ENCODE data around the gene LRRC72.
"Not testable (repeated sequence)": the region's sequence is repeated elsewhere in the genome, so short reads cannot be mapped to it uniquely, and the experiment has no call there.

The LRRC72 gene

GRCh38 chr7:16506422-16506821 is 20.2 kb upstream of the LRRC72 start:
- WGBS, 2 donors (ENCODE audit: extremely low coverage in 2 of 2, insufficient read length in 2 of 2, insufficient replicate concordance in 1 of 2) = no CpG with 5 or more reads among the region's 5 CpGs
- H3K4me2 ChIP-seq (ENCODE audit: insufficient read depth, low read length, poor library complexity, severe bottlenecking); H4K8ac ChIP-seq (ENCODE audit: low read depth, low read length); H3K9ac ChIP-seq (ENCODE audit: low read depth, low read length, poor library complexity); H2BK120ac ChIP-seq (ENCODE audit: low read depth, low read length); H2BK5ac ChIP-seq (ENCODE audit: low read length); H3K4me3 ChIP-seq (ENCODE audit: low read length in 2 of 2); H2BK15ac ChIP-seq (ENCODE audit: low read length); H3K36me3 ChIP-seq (replicated peaks in 1 of 2; ENCODE audit: control insufficient read depth in 2 of 2, insufficient read depth in 2 of 2, low read length in 2 of 2); H3K27ac ChIP-seq (replicated peaks; ENCODE audit: low read length); H3K14ac ChIP-seq (ENCODE audit: low read length); H3K27me3 ChIP-seq (ENCODE audit: control insufficient read depth in 3 of 3, insufficient read depth in 3 of 3, low read depth in 1 of 3, low read length in 3 of 3); H2BK12ac ChIP-seq (ENCODE audit: low read length); H3K79me1 ChIP-seq (ENCODE audit: low read depth, low read length); H3K4ac ChIP-seq (ENCODE audit: low read length); DNase-seq (ENCODE audit: low spot score); H4K91ac ChIP-seq (ENCODE audit: low read depth, low read length, poor library complexity); H3K4me1 ChIP-seq (ENCODE audit: control insufficient read depth in 2 of 2, insufficient read depth in 1 of 2, low read depth in 1 of 2, low read length in 2 of 2); H3K9me3 ChIP-seq (replicated peaks in 1 of 2; ENCODE audit: control insufficient read depth in 2 of 2, insufficient read depth in 1 of 2, low read depth in 1 of 2, low read length in 2 of 2); H2AK5ac ChIP-seq (ENCODE audit: low read depth, low read length); H3K23ac ChIP-seq (ENCODE audit: low read depth, low read length, poor library complexity); H2AFZ ChIP-seq (ENCODE audit: low read length): not testable (repeated sequence)
- peak overlapping the region; percentile 2 for H3K18ac ChIP-seq (ENCODE audit: low read length)

- H4K91ac ChIP-seq (ENCODE audit: low read depth, low read length, poor library complexity) = no peak overlapping the region
- no peaks in the 10 kb centered on the region for H3K79me1 ChIP-seq (ENCODE audit: low read depth, low read length)
- H3K27ac ChIP-seq (replicated peaks; ENCODE audit: low read length) = no peak overlapping the region
- no peak overlapping the region for H3K4ac ChIP-seq (ENCODE audit: low read length)
- no peak overlapping the region for H2BK15ac ChIP-seq (ENCODE audit: low read length)
- H2BK12ac ChIP-seq (ENCODE audit: low read length) = no peak overlapping the region
- no peak overlapping the region for H2AK5ac ChIP-seq (ENCODE audit: low read depth, low read length)
- no peak overlapping the region for H3K18ac ChIP-seq (ENCODE audit: low read length)
- H3K4me1 ChIP-seq (ENCODE audit: control insufficient read depth in 2 of 2, insufficient read depth in 1 of 2, low read depth in 1 of 2, low read length in 2 of 2) = no peaks in the 10 kb centered on the region
- H2BK120ac ChIP-seq (ENCODE audit: low read depth, low read length) = no peak overlapping the region
- no peaks in the 10 kb centered on the region for H3K9me3 ChIP-seq (replicated peaks in 1 of 2; ENCODE audit: control insufficient read depth in 2 of 2, insufficient read depth in 1 of 2, low read depth in 1 of 2, low read length in 2 of 2)
- H2BK5ac ChIP-seq (ENCODE audit: low read length) = no peak overlapping the region
- no peak overlapping the region for H4K8ac ChIP-seq (ENCODE audit: low read depth, low read length)
- no peak for DNase-seq (ENCODE audit: low spot score)
- no peak overlapping the region for H3K4me2 ChIP-seq (ENCODE audit: insufficient read depth, low read length, poor library complexity, severe bottlenecking)
- peak overlapping the region; percentile 70 for H2AFZ ChIP-seq (ENCODE audit: low read length)
- H3K23ac ChIP-seq (ENCODE audit: low read depth, low read length, poor library complexity) = no peak overlapping the region
- no peak overlapping the region for H3K4me3 ChIP-seq (ENCODE audit: low read length in 2 of 2)
- H3K14ac ChIP-seq (ENCODE audit: low read length) = no peak overlapping the region
- H3K36me3 ChIP-seq (replicated peaks in 1 of 2; ENCODE audit: control insufficient read depth in 2 of 2, insufficient read depth in 2 of 2, low read length in 2 of 2) = no peaks in the 10 kb centered on the region
- no peak overlapping the region for H3K9ac ChIP-seq (ENCODE audit: low read depth, low read length, poor library complexity)
- H3K27me3 ChIP-seq (ENCODE audit: control insufficient read depth in 3 of 3, insufficient read depth in 3 of 3, low read depth in 1 of 3, low read length in 3 of 3) = no peaks in the 10 kb centered on the region
These were observed 16.8 kb upstream of the LRRC72 start for GRCh38 chr7:16509829-16510228.

- H2AFZ ChIP-seq (ENCODE audit: low read length) = no peak overlapping the region
- no peak overlapping the region for H3K23ac ChIP-seq (ENCODE audit: low read depth, low read length, poor library complexity)
- H3K79me1 ChIP-seq (ENCODE audit: low read depth, low read length) = no peaks in the 10 kb centered on the region
- no peak overlapping the region for H2AK5ac ChIP-seq (ENCODE audit: low read depth, low read length)
- no peak overlapping the region for H3K14ac ChIP-seq (ENCODE audit: low read length)
- no peaks in the 10 kb centered on the region for H3K36me3 ChIP-seq (replicated peaks in 1 of 2; ENCODE audit: control insufficient read depth in 2 of 2, insufficient read depth in 2 of 2, low read length in 2 of 2)
- no peak overlapping the region for H3K18ac ChIP-seq (ENCODE audit: low read length)
- H4K8ac ChIP-seq (ENCODE audit: low read depth, low read length) = no peak overlapping the region
- no peaks in the 10 kb centered on the region for H3K27me3 ChIP-seq (ENCODE audit: control insufficient read depth in 3 of 3, insufficient read depth in 3 of 3, low read depth in 1 of 3, low read length in 3 of 3)
- H2BK15ac ChIP-seq (ENCODE audit: low read length) = no peak overlapping the region
- no peak overlapping the region for H2BK5ac ChIP-seq (ENCODE audit: low read length)
- no peak overlapping the region for H3K27ac ChIP-seq (replicated peaks; ENCODE audit: low read length)
- no CpG with 5 or more reads among the region's 5 CpGs for WGBS, 2 donors (ENCODE audit: extremely low coverage in 2 of 2, insufficient read length in 2 of 2, insufficient replicate concordance in 1 of 2)
- H3K9ac ChIP-seq (ENCODE audit: low read depth, low read length, poor library complexity) = no peak overlapping the region
- H3K4me2 ChIP-seq (ENCODE audit: insufficient read depth, low read length, poor library complexity, severe bottlenecking) = no peak overlapping the region
- H3K4ac ChIP-seq (ENCODE audit: low read length) = no peak overlapping the region
- H3K4me1 ChIP-seq (ENCODE audit: control insufficient read depth in 2 of 2, insufficient read depth in 1 of 2, low read depth in 1 of 2, low read length in 2 of 2) = no peaks in the 10 kb centered on the region
- no peak for DNase-seq (ENCODE audit: low spot score)
- no peaks in the 10 kb centered on the region for H3K9me3 ChIP-seq (replicated peaks in 1 of 2; ENCODE audit: control insufficient read depth in 2 of 2, insufficient read depth in 1 of 2, low read depth in 1 of 2, low read length in 2 of 2)
- no peak overlapping the region for H4K91ac ChIP-seq (ENCODE audit: low read depth, low read length, poor library complexity)
- H3K4me3 ChIP-seq (ENCODE audit: low read length in 2 of 2) = peak overlapping the region in 1 of 2 donors; percentile 46
- H2BK120ac ChIP-seq (ENCODE audit: low read depth, low read length) = no peak overlapping the region
- peak overlapping the region; percentile 36 for H2BK12ac ChIP-seq (ENCODE audit: low read length)
These were observed 15.3 kb upstream of the LRRC72 start for GRCh38 chr7:16511314-16511713.

GRCh38 chr7:16512097-16512496 is 14.5 kb upstream of the LRRC72 start:
- no peak overlapping the region for H4K8ac ChIP-seq (ENCODE audit: low read depth, low read length)
- WGBS, 2 donors (ENCODE audit: extremely low coverage in 2 of 2, insufficient read length in 2 of 2, insufficient replicate concordance in 1 of 2) = no CpG with 5 or more reads among the region's 7 CpGs
- no peak overlapping the region for H3K14ac ChIP-seq (ENCODE audit: low read length)
- H3K9me3 ChIP-seq (replicated peaks in 1 of 2; ENCODE audit: control insufficient read depth in 2 of 2, insufficient read depth in 1 of 2, low read depth in 1 of 2, low read length in 2 of 2) = no peaks in the 10 kb centered on the region
- H3K79me1 ChIP-seq (ENCODE audit: low read depth, low read length) = no peaks in the 10 kb centered on the region
- no peak overlapping the region for H3K27ac ChIP-seq (replicated peaks; ENCODE audit: low read length)
- no peak overlapping the region for H2AK5ac ChIP-seq (ENCODE audit: low read depth, low read length)
- H3K4me1 ChIP-seq (ENCODE audit: control insufficient read depth in 2 of 2, insufficient read depth in 1 of 2, low read depth in 1 of 2, low read length in 2 of 2) = no peaks in the 10 kb centered on the region
- H2AFZ ChIP-seq (ENCODE audit: low read length) = no peak overlapping the region
- no peak overlapping the region for H3K4me3 ChIP-seq (ENCODE audit: low read length in 2 of 2)
- no peak overlapping the region for H2BK5ac ChIP-seq (ENCODE audit: low read length)
- no peak overlapping the region for H3K18ac ChIP-seq (ENCODE audit: low read length)
- H3K27me3 ChIP-seq (ENCODE audit: control insufficient read depth in 3 of 3, insufficient read depth in 3 of 3, low read depth in 1 of 3, low read length in 3 of 3) = no peaks in the 10 kb centered on the region
- no peak overlapping the region for H2BK120ac ChIP-seq (ENCODE audit: low read depth, low read length)
- no peak overlapping the region for H3K23ac ChIP-seq (ENCODE audit: low read depth, low read length, poor library complexity)
- H3K4me2 ChIP-seq (ENCODE audit: insufficient read depth, low read length, poor library complexity, severe bottlenecking) = no peak overlapping the region
- H2BK12ac ChIP-seq (ENCODE audit: low read length) = no peak overlapping the region
- no peak overlapping the region for H2BK15ac ChIP-seq (ENCODE audit: low read length)
- no peak for DNase-seq (ENCODE audit: low spot score)
- no peaks in the 10 kb centered on the region for H3K36me3 ChIP-seq (replicated peaks in 1 of 2; ENCODE audit: control insufficient read depth in 2 of 2, insufficient read depth in 2 of 2, low read length in 2 of 2)
- H3K9ac ChIP-seq (ENCODE audit: low read depth, low read length, poor library complexity) = no peak overlapping the region
- H4K91ac ChIP-seq (ENCODE audit: low read depth, low read length, poor library complexity) = no peak overlapping the region
- H3K4ac ChIP-seq (ENCODE audit: low read length) = no peak overlapping the region

Measured in neuronal stem cell (in vitro differentiated cells).